HG02885 (cell line): ENCODE data around the gene ZC3H12C.
A peak's percentile ranks its signal among the peaks of the same experiment; 100 is the strongest.

Source experiments
- ATAC-seq: cut with Tn5 transposase; IDR thresholded peaks from one replicate; pipeline ENCODE4 v1.9.1; 2021; ENCODE audit warnings: mild to moderate bottlenecking; ENCODE audit not compliant: unreplicated experiment, poor library complexity

ZC3H12C gene

DNA sequence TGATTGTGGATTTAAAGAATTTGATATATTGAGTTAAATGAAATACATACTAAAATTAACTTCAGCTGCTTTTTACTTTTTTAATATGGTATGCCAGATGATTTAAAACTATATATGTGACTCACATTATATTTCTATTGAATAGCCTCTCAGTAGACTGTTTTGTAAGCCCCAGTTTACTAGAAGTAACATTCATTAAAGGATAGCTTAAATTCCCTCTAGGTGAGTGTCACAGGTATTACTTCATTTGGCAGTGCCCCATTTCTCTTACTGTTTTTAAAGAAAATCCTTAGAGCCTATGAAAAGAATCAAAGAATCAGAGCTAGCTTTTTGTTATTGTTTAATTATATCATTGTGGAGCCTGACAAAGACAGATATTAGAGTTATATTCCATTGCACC is 48.6 kb downstream of the ZC3H12C start:
- ATAC-seq = no peak

DNA sequence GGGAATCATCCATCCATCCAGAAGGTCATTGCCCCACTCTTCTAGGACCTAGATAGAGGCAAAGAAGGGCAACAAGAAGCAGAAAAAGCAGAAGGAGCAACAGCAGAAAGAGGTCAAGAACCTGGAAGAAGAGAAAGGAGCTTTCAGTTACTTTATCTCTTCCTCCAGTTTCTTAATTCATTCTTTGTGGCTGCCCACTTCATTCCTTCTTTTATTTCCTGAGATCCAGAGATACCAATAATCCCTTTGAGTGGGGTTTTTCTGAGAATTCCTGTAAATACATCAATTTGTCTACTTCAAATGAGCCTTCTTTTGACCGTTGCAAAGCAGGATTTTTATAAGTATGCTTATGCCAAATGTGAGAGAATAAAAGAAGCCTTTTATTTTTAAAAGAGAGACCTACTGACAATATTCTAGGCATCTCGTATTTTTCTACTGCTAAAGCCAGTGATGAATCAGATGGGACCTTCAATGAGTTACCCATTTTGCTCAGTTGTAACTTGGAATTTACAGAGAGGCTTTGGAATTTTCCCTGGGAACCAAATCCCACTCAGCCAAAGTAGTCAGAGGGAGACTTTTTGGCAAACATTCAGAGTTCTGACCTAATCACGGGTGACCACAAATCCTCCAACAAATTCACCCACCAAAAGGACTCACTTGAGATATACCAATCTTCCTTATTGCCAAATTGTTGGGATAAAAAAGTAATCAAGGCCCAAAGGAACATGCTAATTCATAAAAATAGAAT is 54.9 kb downstream of the ZC3H12C start:
- ATAC-seq = no peak

DNA sequence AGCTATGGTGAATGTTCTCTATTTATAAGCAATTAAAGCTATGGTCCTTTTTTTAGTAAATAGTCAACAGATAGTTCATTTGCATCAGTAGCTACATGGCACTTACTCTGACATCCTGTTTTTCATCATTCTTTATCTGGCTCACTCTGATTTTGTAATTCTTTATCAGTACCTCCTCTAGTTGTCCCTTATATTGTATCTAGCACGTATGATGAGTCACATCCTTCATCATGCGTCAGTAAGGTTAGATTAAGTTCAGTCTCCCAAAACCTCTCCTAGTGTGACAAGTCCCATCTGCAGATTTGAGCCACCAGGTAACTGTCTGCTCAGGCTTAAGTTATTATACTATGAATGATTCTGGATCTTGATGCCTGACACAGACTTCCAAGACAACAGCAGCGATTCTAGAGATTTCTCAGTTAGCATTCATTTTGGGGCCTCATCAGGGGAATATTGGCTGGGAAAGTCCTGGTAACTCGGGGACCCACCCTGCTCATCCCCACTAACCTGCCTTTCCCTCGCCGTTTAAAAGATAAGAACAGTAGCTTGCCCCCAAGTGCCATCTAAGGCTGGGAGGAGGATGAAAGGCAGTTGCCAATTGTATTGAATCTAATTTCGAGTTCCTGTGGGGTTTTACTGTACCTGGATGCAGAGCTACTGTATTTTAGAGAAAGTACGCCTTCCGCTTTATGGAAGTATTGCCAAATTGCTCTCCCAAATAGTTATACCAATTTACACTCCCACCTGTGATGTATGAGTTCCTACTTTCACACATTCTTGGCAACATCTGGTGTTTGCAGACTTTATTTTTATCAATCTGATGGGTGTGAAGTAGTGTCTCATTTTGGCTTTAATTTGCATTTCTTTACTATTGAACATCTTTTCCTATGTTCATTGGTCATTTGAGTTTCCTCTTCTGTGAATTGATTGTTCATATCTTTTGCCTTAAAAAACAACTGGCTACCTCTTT is 55.9 kb downstream of the ZC3H12C start:
- ATAC-seq = peak; percentile 48

- no peak for ATAC-seq
Observed at GRCh38 chr11:110152199-110152598, 59.0 kb downstream of the ZC3H12C start.

- no peak for ATAC-seq
Observed at GRCh38 chr11:110153474-110153873, 60.3 kb downstream of the ZC3H12C start.

DNA sequence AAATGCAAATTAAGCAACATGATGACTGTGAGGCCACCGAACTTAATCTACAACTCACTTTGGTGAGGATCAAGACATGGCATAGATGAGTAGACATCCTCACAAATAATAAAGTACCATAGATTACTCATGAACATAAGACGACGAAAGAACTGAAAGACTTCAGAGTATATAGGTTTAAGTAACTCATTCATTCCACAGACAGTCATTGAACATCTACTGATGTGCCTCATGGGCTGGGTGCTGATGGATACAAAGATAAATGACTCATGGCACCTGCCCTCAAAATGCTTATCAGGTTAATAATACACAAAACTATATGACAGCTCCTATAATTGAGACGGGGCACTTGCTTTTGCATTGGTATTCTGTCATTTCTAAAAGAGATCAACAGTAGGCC is 63.3 kb downstream of the ZC3H12C start:
- ATAC-seq = no peak

DNA sequence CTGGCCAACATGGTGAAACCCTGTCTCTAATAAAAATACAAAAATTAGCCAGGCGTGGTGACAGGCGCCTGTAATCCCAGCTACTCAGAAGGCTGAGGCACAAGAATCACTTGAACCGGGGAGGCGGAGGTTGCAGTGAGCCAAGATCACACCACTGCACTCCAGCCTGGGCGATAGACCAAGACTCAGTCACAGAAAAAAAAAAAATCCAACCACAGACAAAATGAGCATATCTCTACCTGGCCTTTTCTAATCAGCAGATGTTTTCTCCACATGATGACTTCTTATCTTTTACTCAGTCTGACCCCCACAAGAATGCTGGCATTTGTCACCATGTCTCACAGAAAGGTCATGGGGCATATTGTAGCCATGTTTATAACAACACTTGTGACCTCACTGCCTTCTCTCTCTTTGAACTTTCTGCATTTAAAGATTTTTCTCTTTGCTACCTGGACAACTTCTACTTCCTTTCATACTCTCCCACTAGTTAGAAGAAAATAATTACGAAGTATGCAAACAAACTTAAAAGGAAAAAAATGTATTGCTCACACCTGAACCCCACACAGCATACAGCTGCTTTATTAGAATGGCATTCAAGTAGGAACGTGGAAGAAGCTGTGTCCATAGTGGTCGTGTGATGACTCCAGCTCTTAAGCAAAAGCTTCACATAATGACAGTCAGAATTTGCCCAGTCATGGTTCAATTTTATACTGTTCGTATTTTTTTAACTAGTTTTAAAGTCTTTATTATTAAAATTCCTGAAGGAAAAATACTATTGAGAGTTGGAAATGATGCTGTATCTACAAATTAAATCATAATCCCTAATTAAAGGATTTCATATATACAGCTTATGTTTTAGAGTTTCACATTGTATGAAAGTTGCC is 65.4 kb downstream of the ZC3H12C start:
- ATAC-seq = no peak

- ATAC-seq = no peak
Observed at GRCh38 chr11:110159476-110159875, 66.3 kb downstream of the ZC3H12C start.

GRCh38 chr11:110160016-110160415 is 66.8 kb downstream of the ZC3H12C start:
- no peak for ATAC-seq

GRCh38 chr11:110160437-110160836 is 67.2 kb downstream of the ZC3H12C start:
- ATAC-seq = no peak

DNA sequence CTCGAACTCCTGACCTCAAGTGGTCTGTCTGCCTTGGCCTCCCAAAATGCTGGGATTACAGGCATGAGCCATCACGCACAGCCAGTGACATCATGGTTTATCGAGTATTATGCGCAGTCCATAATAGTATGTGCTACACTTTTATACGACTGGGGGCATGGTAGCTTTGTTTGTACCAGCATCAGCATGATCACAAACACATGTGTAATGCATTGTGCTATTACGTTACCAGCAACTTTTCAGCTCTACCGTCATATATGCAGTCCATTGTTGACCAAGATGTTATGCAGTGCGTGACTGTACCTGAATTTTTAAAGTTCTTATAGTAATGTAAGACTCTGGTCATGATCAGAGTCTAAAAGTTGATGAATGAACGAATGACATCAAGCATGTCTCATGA is 67.9 kb downstream of the ZC3H12C start:
- ATAC-seq = no peak

GRCh38 chr11:110162216-110162615 is 69.0 kb downstream of the ZC3H12C start:
- ATAC-seq = no peak

DNA sequence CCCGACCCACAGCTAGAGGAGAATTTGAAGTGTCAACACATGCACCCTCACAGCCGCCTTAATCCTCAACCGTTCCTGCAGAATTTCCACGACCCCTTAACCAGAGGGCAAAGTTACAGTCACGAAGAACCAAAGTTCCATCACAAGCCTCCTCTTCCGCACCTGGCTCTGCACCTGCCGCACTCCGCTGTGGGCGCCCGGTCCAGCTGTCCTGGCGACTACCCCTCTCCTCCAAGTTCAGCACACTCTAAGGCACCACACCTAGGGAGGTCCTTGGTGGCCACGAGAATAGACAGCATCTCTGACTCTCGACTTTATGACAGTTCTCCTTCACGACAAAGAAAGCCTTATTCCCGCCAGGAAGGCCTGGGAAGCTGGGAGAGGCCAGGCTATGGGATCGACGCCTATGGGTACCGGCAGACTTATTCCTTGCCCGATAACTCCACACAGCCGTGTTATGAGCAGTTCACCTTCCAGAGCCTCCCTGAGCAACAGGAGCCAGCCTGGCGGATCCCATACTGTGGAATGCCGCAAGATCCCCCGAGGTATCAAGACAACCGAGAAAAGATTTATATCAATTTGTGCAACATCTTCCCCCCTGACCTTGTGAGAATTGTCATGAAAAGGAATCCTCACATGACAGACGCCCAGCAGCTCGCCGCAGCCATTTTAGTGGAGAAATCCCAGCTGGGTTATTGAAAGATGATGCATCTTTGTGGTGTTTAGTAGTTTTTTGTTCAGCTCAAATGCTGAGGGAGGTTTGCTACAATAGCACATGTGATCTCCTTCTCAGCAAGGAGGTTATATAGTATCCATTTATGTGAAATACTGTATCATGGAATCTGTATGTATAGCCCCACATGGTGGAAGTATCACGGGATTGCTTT is 72.1 kb downstream of the ZC3H12C start:
- no peak for ATAC-seq

DNA sequence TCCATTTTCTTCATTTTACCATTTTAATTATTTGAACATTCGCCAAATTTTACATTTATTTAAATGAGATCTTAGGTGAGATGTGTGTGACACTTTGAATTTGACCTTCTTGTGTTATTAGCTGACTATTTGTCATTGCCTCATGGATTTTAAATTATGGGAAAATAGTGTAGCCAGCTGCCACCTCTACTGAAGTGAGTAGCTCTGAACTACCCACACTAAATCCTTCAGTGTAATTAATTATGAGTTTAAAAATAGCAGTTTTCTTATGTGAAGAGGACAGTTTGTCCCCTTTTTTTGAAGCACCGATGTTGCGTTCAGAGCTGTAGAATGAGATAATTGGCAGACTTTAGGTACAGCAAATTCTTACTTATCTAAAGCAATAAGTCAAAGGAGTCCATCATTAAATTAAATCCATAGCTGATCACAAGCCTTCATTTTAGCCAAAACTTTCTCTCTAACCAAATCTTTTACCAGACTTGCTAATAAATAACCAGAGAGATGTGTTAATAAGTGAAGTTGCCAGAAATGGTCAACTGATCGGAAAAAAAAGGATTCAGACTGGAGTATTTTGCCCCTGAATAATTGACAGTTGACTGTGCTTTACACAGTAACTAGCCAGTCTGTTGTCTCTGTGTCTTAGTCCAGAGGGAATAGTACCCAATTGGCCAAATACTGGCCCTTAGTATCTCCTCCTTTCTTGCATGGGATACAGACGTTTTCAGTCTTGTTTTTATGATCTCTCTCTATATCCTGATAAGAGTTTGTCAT is 75.0 kb downstream of the ZC3H12C start:
- ATAC-seq = no peak

- no peak for ATAC-seq
Observed at GRCh38 chr11:110169738-110170137, 76.5 kb downstream of the ZC3H12C start.

GRCh38 chr11:110172468-110173065 is 79.4 kb downstream of the ZC3H12C start:
- no peak for ATAC-seq

- peak; percentile 69 for ATAC-seq
Observed at GRCh38 chr11:110173811-110174644, 80.8 kb downstream of the ZC3H12C start.
